ENCODE data around the gene ATP6V1G2. TPM values are rescaled to one million over a fixed set of nuclear protein-coding genes. Genes with fewer than 3 reads are reported as not detected.
A peak's percentile ranks its signal among the peaks of the same experiment; 100 is the strongest.

ATP6V1G2 gene
- polyA plus RNA-seq, 2 donors, result 0.32 to 0.49 TPM

GRCh38 chr6:31581434-31582229 lies 35.2 kb upstream of the ATP6V1G2 start:
- no peaks in the 10 kb centered on the region for H3K9me3 ChIP-seq (ENCODE audit: control insufficient read depth in 2 of 2, insufficient read depth in 1 of 2, low read depth in 1 of 2, low read length in 1 of 2)
- H3K27me3 ChIP-seq (ENCODE audit: control insufficient read depth in 1 of 2, insufficient read depth in 2 of 2, low read length in 2 of 2), result no peaks in the 10 kb centered on the region
- 16 to 20% methylated on average over 21 of the region's 21 CpGs for WGBS, 2 donors
- no peaks in the 10 kb centered on the region for H3K36me3 ChIP-seq (ENCODE audit: control insufficient read depth in 2 of 2, insufficient read depth in 2 of 2, low read length in 1 of 2)
- H3K4me1 ChIP-seq (ENCODE audit: control insufficient read depth in 2 of 2, insufficient read depth in 2 of 2, low read length in 1 of 2), result peaks cover 0 to 6% of the 10 kb centered on the region in 2 donors
- H3K4me3 ChIP-seq (ENCODE audit: low read depth in 1 of 2, low read length in 2 of 2), result peak overlapping the region; percentile 60 to 67
- H3K27ac ChIP-seq (ENCODE audit: low read depth in 2 of 2, low read length in 1 of 2), result peak overlapping the region; percentile 82 to 85

- Histone ChIP-seq H3K4me3 (ENCODE audit: low read depth in 1 of 2, low read length in 2 of 2) (peak overlapping the region; percentile 60 to 67), H3K27me3 (ENCODE audit: control insufficient read depth in 1 of 2, insufficient read depth in 2 of 2, low read length in 2 of 2) (no peaks in the 10 kb centered on the region), H3K27ac (ENCODE audit: low read depth in 2 of 2, low read length in 1 of 2) (peak overlapping the region; percentile 82 to 85), H3K36me3 (ENCODE audit: control insufficient read depth in 2 of 2, insufficient read depth in 2 of 2, low read length in 1 of 2) (no peaks in the 10 kb centered on the region), H3K4me1 (ENCODE audit: control insufficient read depth in 2 of 2, insufficient read depth in 2 of 2, low read length in 1 of 2) (peaks cover 0 to 6% of the 10 kb centered on the region in 2 donors), H3K9me3 (ENCODE audit: control insufficient read depth in 2 of 2, insufficient read depth in 1 of 2, low read depth in 1 of 2, low read length in 1 of 2) (no peaks in the 10 kb centered on the region)
- 0% methylated on average over 54 to 62 of the region's 62 CpGs for WGBS, 2 donors
Observed at GRCh38 chr6:31580807-31581433, 34.5 kb upstream of the ATP6V1G2 start.

GRCh38 chr6:31580438-31580740 lies 34.0 kb upstream of the ATP6V1G2 start:
- Histone ChIP-seq H3K27ac (ENCODE audit: low read depth in 2 of 2, low read length in 1 of 2) (peak overlapping the region; percentile 9 to 82), H3K9me3 (ENCODE audit: control insufficient read depth in 2 of 2, insufficient read depth in 1 of 2, low read depth in 1 of 2, low read length in 1 of 2) (no peaks in the 10 kb centered on the region), H3K36me3 (ENCODE audit: control insufficient read depth in 2 of 2, insufficient read depth in 2 of 2, low read length in 1 of 2) (no peaks in the 10 kb centered on the region), H3K4me3 (ENCODE audit: low read depth in 1 of 2, low read length in 2 of 2) (peak overlapping the region; percentile 60 to 67), H3K27me3 (ENCODE audit: control insufficient read depth in 1 of 2, insufficient read depth in 2 of 2, low read length in 2 of 2) (no peaks in the 10 kb centered on the region), H3K4me1 (ENCODE audit: control insufficient read depth in 2 of 2, insufficient read depth in 2 of 2, low read length in 1 of 2) (peaks cover 0 to 6% of the 10 kb centered on the region in 2 donors)
- WGBS, 2 donors, result 40 to 41% methylated on average over 11 of the region's 11 CpGs

DNA sequence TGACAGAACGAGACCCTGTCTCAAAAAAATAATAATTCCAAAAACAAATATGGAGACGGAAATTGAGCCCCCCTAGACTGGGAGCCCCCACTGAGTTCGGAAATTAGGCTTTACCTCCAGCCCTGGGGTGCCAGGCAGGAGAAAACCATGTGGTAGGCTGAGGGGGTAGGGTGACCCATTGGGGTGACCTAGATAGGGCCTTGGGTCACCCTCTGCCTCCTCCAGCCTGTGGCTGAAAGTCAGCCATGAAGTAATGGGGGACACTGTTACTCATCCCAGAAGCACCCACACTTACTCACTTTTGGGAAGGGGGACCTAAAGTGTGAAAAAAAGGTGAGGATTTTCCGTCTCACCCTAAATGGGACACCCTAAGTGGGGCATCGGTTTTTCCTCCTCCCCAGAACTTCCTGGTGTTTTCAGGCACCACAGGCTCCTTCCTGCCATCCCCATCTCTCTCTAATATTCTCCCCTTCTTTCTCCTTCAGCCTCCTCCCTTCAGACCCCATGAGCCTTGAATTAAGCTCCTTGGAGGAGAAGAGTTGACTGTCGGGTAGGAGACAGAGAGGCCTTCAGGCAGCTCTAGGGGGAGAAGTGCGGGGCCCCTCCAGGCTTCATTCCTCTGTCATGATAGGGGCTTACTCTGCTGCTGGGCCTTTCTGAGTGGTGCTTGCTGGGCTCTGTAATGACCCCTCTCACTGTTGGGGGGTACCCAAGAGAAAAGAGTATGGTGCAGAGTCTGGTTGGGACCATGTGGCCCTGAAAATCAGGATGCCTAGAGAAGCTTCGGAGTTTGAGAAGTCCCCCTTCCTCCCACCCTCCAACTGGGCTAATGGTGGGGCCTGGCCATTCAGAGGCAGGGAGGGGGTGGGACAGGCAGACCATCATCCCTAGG lies 33.4 kb upstream of the ATP6V1G2 start:
- Histone ChIP-seq H3K27me3 (ENCODE audit: control insufficient read depth in 1 of 2, insufficient read depth in 2 of 2, low read length in 2 of 2) (no peaks in the 10 kb centered on the region), H3K9me3 (ENCODE audit: control insufficient read depth in 2 of 2, insufficient read depth in 1 of 2, low read depth in 1 of 2, low read length in 1 of 2) (no peaks in the 10 kb centered on the region), H3K4me1 (ENCODE audit: control insufficient read depth in 2 of 2, insufficient read depth in 2 of 2, low read length in 1 of 2) (peaks cover 0 to 6% of the 10 kb centered on the region in 2 donors), H3K4me3 (ENCODE audit: low read depth in 1 of 2, low read length in 2 of 2) (no peak overlapping the region), H3K27ac (ENCODE audit: low read depth in 2 of 2, low read length in 1 of 2) (no peak overlapping the region), H3K36me3 (ENCODE audit: control insufficient read depth in 2 of 2, insufficient read depth in 2 of 2, low read length in 1 of 2) (no peaks in the 10 kb centered on the region)
- WGBS, 2 donors, result 90 to 91% methylated on average over 8 of the region's 8 CpGs

DNA sequence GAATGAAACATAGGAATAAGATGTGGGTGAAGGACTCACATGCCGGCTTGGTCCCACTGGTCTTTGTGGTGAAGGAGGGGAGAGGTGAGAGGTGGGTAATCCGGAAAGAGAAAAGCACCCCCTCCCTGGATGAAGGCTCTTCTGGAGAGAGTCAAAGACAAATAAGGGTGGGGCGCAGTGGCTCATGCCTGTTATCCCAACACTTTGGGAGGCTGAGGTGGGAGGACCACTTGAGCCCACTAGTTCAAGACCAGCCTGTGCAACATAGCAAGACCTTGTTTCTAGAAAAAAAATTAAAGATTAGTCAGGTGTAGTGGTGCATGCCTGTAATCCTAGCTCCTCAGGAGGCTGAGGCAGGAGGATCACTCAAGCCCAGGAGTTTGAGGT lies 32.7 kb upstream of the ATP6V1G2 start:
- WGBS, 2 donors, result 83 to 85% methylated on average over 3 of the region's 3 CpGs
- H3K27me3 ChIP-seq (ENCODE audit: control insufficient read depth in 1 of 2, insufficient read depth in 2 of 2, low read length in 2 of 2), result no peaks in the 10 kb centered on the region

DNA sequence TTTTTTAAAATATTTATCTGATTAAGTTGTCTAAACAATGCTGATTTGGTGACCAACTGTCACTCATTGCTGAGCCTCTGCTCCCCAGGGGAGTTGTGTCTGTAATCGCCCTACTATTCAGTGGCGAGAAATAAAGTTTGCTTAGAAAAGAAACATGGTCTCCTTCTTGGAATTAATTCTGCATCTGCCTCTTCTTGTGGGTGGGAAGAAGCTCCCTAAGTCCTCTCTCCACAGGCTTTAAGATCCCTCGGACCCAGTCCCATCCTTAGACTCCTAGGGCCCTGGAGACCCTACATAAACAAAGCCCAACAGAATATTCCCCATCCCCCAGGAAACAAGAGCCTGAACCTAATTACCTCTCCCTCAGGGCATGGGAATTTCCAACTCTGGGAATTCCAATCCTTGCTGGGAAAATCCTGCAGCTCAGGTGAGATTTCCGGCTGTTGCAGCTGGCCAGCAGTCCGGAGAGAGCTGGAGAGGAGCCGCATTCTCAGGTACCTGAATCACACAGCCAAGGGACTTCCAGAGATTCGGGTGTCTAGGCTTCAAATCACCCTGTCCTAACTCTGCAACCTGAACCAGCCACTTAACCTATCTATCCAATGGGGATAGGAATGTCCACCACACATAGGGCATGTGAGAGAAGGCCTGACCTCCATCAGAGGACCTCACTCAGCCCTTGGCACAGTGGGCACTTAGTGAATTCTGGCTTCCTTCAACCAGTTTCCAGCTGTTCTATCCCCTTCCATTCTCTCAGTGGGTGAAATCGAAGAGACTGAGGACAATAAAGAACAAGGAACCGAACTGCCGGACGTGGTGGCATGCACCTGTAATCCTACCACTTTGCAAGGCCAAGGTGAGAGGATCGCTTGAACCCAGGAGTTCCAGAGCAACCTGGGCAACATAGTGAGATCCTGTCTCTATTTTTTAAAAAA lies 32.0 kb upstream of the ATP6V1G2 start:
- no peak overlapping the region for H3K27ac ChIP-seq (ENCODE audit: low read depth in 2 of 2, low read length in 1 of 2)
- 66 to 71% methylated on average over 12 of the region's 12 CpGs for WGBS, 2 donors
- H3K9me3 ChIP-seq (ENCODE audit: control insufficient read depth in 2 of 2, insufficient read depth in 1 of 2, low read depth in 1 of 2, low read length in 1 of 2), result no peaks in the 10 kb centered on the region
- H3K4me1 ChIP-seq (ENCODE audit: control insufficient read depth in 2 of 2, insufficient read depth in 2 of 2, low read length in 1 of 2), result peaks cover 0 to 6% of the 10 kb centered on the region in 2 donors
- H3K4me3 ChIP-seq (ENCODE audit: low read depth in 1 of 2, low read length in 2 of 2), result no peak overlapping the region
- no peaks in the 10 kb centered on the region for H3K36me3 ChIP-seq (ENCODE audit: control insufficient read depth in 2 of 2, insufficient read depth in 2 of 2, low read length in 1 of 2)
- no peaks in the 10 kb centered on the region for H3K27me3 ChIP-seq (ENCODE audit: control insufficient read depth in 1 of 2, insufficient read depth in 2 of 2, low read length in 2 of 2)

More for the DNA sequence above, 32.7 kb upstream of the ATP6V1G2 start:
- Histone ChIP-seq H3K36me3 (ENCODE audit: control insufficient read depth in 2 of 2, insufficient read depth in 2 of 2, low read length in 1 of 2) (no peaks in the 10 kb centered on the region), H3K27ac (ENCODE audit: low read depth in 2 of 2, low read length in 1 of 2) (no peak overlapping the region), H3K4me1 (ENCODE audit: control insufficient read depth in 2 of 2, insufficient read depth in 2 of 2, low read length in 1 of 2) (peaks cover 0 to 6% of the 10 kb centered on the region in 2 donors), H3K4me3 (ENCODE audit: low read depth in 1 of 2, low read length in 2 of 2) (no peak overlapping the region), H3K9me3 (ENCODE audit: control insufficient read depth in 2 of 2, insufficient read depth in 1 of 2, low read depth in 1 of 2, low read length in 1 of 2) (no peaks in the 10 kb centered on the region)

- H3K27ac ChIP-seq (ENCODE audit: low read depth in 2 of 2, low read length in 1 of 2), result no peak overlapping the region
- H3K4me3 ChIP-seq (ENCODE audit: low read depth in 1 of 2, low read length in 2 of 2), result no peak overlapping the region
- peaks cover 0 to 6% of the 10 kb centered on the region in 2 donors for H3K4me1 ChIP-seq (ENCODE audit: control insufficient read depth in 2 of 2, insufficient read depth in 2 of 2, low read length in 1 of 2)
- no peaks in the 10 kb centered on the region for H3K9me3 ChIP-seq (ENCODE audit: control insufficient read depth in 2 of 2, insufficient read depth in 1 of 2, low read depth in 1 of 2, low read length in 1 of 2)
- no peaks in the 10 kb centered on the region for H3K36me3 ChIP-seq (ENCODE audit: control insufficient read depth in 2 of 2, insufficient read depth in 2 of 2, low read length in 1 of 2)
- H3K27me3 ChIP-seq (ENCODE audit: control insufficient read depth in 1 of 2, insufficient read depth in 2 of 2, low read length in 2 of 2), result no peaks in the 10 kb centered on the region
- 83 to 85% methylated on average over 3 of the region's 3 CpGs for WGBS, 2 donors
Observed at GRCh38 chr6:31577579-31577966, 31.2 kb upstream of the ATP6V1G2 start.

GRCh38 chr6:31576897-31577578 lies 30.6 kb upstream of the ATP6V1G2 start:
- H3K36me3 ChIP-seq (ENCODE audit: control insufficient read depth in 2 of 2, insufficient read depth in 2 of 2, low read length in 1 of 2), result no peaks in the 10 kb centered on the region
- peak overlapping the region in 1 of 2 donors; percentile 19 for H3K27ac ChIP-seq (ENCODE audit: low read depth in 2 of 2, low read length in 1 of 2)
- H3K4me3 ChIP-seq (ENCODE audit: low read depth in 1 of 2, low read length in 2 of 2), result peak overlapping the region in 1 of 2 donors; percentile 10
- peaks cover 0 to 6% of the 10 kb centered on the region in 2 donors for H3K4me1 ChIP-seq (ENCODE audit: control insufficient read depth in 2 of 2, insufficient read depth in 2 of 2, low read length in 1 of 2)
- no peaks in the 10 kb centered on the region for H3K9me3 ChIP-seq (ENCODE audit: control insufficient read depth in 2 of 2, insufficient read depth in 1 of 2, low read depth in 1 of 2, low read length in 1 of 2)
- H3K27me3 ChIP-seq (ENCODE audit: control insufficient read depth in 1 of 2, insufficient read depth in 2 of 2, low read length in 2 of 2), result no peaks in the 10 kb centered on the region
- 73 to 79% methylated on average over 19 of the region's 19 CpGs for WGBS, 2 donors

Data from esophagus (tissue), 2 donors.